ENCODE data around the gene WDPCP. TPM values are rescaled to one million over a fixed set of nuclear protein-coding genes. Genes with fewer than 3 reads are reported as not detected.

The WDPCP gene
- total and polyA plus RNA-seq, 2 of the 4 experiments (the other 2 are of a cell fraction), result 2.2 to 10.2 TPM

DNA sequence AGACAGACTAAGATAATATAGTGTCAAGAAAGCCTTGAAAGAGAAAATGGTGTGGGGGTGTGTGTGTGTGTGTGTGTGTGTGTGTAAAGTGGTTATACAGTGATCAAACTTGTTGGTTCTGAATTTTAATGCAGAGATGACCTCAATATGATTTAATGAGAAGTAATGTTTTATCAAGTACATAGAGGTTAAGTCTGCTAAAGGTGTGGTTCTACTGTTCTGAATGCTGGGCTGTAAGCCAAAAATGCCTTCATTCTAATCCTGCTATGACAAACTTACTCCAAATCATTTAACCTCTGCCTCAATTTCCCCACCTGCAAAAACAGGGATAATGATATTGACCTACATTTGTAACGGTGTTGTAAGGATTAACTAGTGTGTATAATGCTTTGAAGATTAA is 87.9 kb downstream of the WDPCP start:
- BruUV-seq (replicated peaks), result no TSS peak
- Histone ChIP-seq H3K4me2 (ENCODE audit: low read depth, low read length) (no peak overlapping the region), H3K4me3 (ENCODE audit: insufficient read depth, low read depth, low read length) (no peak overlapping the region), H4K8ac (ENCODE audit: low read depth in 2 of 2, low read length in 2 of 2) (no peak overlapping the region), H3K27me3 (ENCODE audit: control insufficient read depth, insufficient read depth, low read length) (no peaks in the 10 kb centered on the region), H2BK5ac (ENCODE audit: low read depth, low read length, poor library complexity, severe bottlenecking) (no peak overlapping the region), H4K20me1 (ENCODE audit: insufficient read depth, low read length) (no peaks in the 10 kb centered on the region), H4K91ac (ENCODE audit: insufficient read depth, low read depth, low read length) (no peak overlapping the region), H3K18ac (ENCODE audit: low read depth, low read length) (no peak overlapping the region), H2BK15ac (ENCODE audit: low read depth, low read length) (no peak overlapping the region), H3K14ac (replicated peaks; ENCODE audit: low read depth, low read length) (no peak overlapping the region), H3K4ac (ENCODE audit: low read depth, low read length) (no peak overlapping the region), H4K5ac (ENCODE audit: low read depth, low read length) (no peak overlapping the region), H2BK20ac (ENCODE audit: low read depth, low read length) (no peak overlapping the region), H2AK5ac (ENCODE audit: low read depth, low read length) (no peak overlapping the region), H3K9me1 (ENCODE audit: insufficient read depth, low read length) (no peaks in the 10 kb centered on the region), H3K56ac (ENCODE audit: extremely low read depth, insufficient read depth, low read length) (no peak overlapping the region), H3K4me1 (ENCODE audit: control insufficient read depth, insufficient read depth, low read length) (no peaks in the 10 kb centered on the region), H3K23ac (ENCODE audit: low read depth, low read length) (no peak overlapping the region), H3K9ac (ENCODE audit: low read depth, low read length) (no peak overlapping the region), H3K27ac (ENCODE audit: insufficient read depth, low read length) (no peak overlapping the region), H3K9me3 (ENCODE audit: control insufficient read depth, insufficient read depth, low read length) (no peaks in the 10 kb centered on the region), H3K79me1 (ENCODE audit: low read depth in 1 of 2, low read length in 2 of 2) (no peaks in the 10 kb centered on the region), H2AFZ (replicated peaks; ENCODE audit: low read length, poor library complexity) (no peak overlapping the region), H2BK120ac (ENCODE audit: low read depth, low read length) (no peak overlapping the region), H2AK9ac (replicated peaks; ENCODE audit: low read depth, low read length, poor library complexity) (no peak overlapping the region), H3K36me3 (ENCODE audit: control insufficient read depth, insufficient read depth, low read length) (no peaks in the 10 kb centered on the region)
- dilution Hi-C loops (cut with HindIII; ENCODE audit: low sequenced_read_pairs, unreplicated experiment) (no loop called here), intact Hi-C loops (cut with micrococcal nuclease) (no loop called here), in situ Hi-C loops (cut with MboI; ENCODE audit: low sequenced_read_pairs) (no loop called here)
- ATAC-seq (ENCODE audit: low read depth) (no peak), DNase-seq (no peak)
- ChIA-PET CTCF (no interaction called here), POLR2A (ENCODE audit: unreplicated experiment) (no interaction called here)
- no CpG with 5 or more reads among the region's 1 CpG for WGBS, 2 experiments (ENCODE audit: extremely low coverage in 2 of 2, insufficient read length in 1 of 2)
- TF ChIP-seq BHLHE40 (IDR thresholded peaks at IDR 0.05; ENCODE audit: low read depth, low read length), result no peak
- no peak for TF ChIP-seq CEBPB (IDR thresholded peaks at IDR 0.05; ENCODE audit: low read depth, low read length)
- no peak for TF ChIP-seq MAFK (IDR thresholded peaks at IDR 0.05; ENCODE audit: low read depth, low read length)
- TF ChIP-seq, protein P1, sequence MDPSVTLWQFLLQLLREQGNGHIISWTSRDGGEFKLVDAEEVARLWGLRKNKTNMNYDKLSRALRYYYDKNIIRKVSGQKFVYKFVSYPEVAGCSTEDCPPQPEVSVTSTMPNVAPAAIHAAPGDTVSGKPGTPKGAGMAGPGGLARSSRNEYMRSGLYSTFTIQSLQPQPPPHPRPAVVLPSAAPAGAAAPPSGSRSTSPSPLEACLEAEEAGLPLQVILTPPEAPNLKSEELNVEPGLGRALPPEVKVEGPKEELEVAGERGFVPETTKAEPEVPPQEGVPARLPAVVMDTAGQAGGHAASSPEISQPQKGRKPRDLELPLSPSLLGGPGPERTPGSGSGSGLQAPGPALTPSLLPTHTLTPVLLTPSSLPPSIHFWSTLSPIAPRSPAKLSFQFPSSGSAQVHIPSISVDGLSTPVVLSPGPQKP (IDR thresholded peaks at IDR 0.05; ENCODE audit: borderline replicate concordance, low read depth, low read length), result no peak
- no peak for TF ChIP-seq MAZ (IDR thresholded peaks at IDR 0.05; ENCODE audit: borderline replicate concordance, low read depth, low read length)
- no peak for TF ChIP-seq NFE2L2 (IDR thresholded peaks at IDR 0.05; ENCODE audit: low read depth, low read length)
- TF ChIP-seq FOS (IDR thresholded peaks at IDR 0.05; ENCODE audit: low read depth, low read length), result no peak
- no peak for TF ChIP-seq USF2 (IDR thresholded peaks at IDR 0.05; ENCODE audit: low read depth, low read length)
- no peak for TF ChIP-seq CTCF (conservative IDR thresholded peaks at IDR 0.05; ENCODE audit: low read depth, low read length)
- no peak for TF ChIP-seq MXI1 (IDR thresholded peaks at IDR 0.05; ENCODE audit: borderline replicate concordance, low read depth, low read length)
- no peak for TF ChIP-seq SMC3 (IDR thresholded peaks at IDR 0.05; ENCODE audit: low read depth, low read length)
- no peak for TF ChIP-seq POLR2A (IDR thresholded peaks at IDR 0.05; ENCODE audit: low read depth, low read length)
- no peak for TF ChIP-seq CHD1 (IDR thresholded peaks at IDR 0.05; ENCODE audit: low read depth, low read length)

All from IMR-90 (cell line).